Esophagus (tissue), 2 donors: ENCODE measurements around the gene PANK3. TPM values are rescaled to one million over a fixed set of nuclear protein-coding genes. Genes with fewer than 3 reads are reported as not detected.
A peak's percentile ranks its signal among the peaks of the same experiment; 100 is the strongest.
"Not testable (repeated sequence)": the region's sequence is repeated elsewhere in the genome, so short reads cannot be mapped to it uniquely, and the experiment has no call there.

Experiments
- H3K27ac ChIP-seq, 2 donors: one replicate each; pipeline ENCODE4 v1.5.1; 2013; ENCODE audit warnings: low read depth in 2 of 2, mild to moderate bottlenecking in 2 of 2, inconsistent platforms in 1 of 2, low read length in 1 of 2, moderate library complexity in 1 of 2
- H3K27me3 ChIP-seq, 2 donors: one replicate each; pipeline ENCODE4 v1.6.1; 2013; ENCODE audit warnings: low read length in 2 of 2, control low read depth in 1 of 2, mild to moderate bottlenecking in 1 of 2; ENCODE audit not compliant: insufficient read depth in 2 of 2, control insufficient read depth in 1 of 2
- H3K36me3 ChIP-seq, 2 donors: one replicate each; pipeline ENCODE4 v1.6.1; 2013; ENCODE audit warnings: low read length in 1 of 2; ENCODE audit not compliant: control insufficient read depth in 2 of 2, insufficient read depth in 2 of 2
- H3K4me1 ChIP-seq, 2 donors: one replicate each; pipeline ENCODE4 v1.6.1; 2013; ENCODE audit warnings: low read length in 1 of 2; ENCODE audit not compliant: control insufficient read depth in 2 of 2, insufficient read depth in 2 of 2
- H3K4me3 ChIP-seq, 2 donors: one replicate each; pipeline ENCODE4 v1.5.1; 2013; ENCODE audit warnings: low read length in 2 of 2, mild to moderate bottlenecking in 2 of 2, low read depth in 1 of 2, moderate library complexity in 1 of 2
- H3K9me3 ChIP-seq, 2 donors: one replicate each; pipeline ENCODE4 v1.6.1; 2013; ENCODE audit warnings: mild to moderate bottlenecking in 2 of 2, low read depth in 1 of 2, low read length in 1 of 2, moderate library complexity in 1 of 2; ENCODE audit not compliant: control insufficient read depth in 2 of 2, insufficient read depth in 1 of 2
- WGBS, 2 donors: extraction: QIAGEN DNeasy Blood & Tissue Kit; methylation state at CpG; one replicate each; pipeline ENCODE4 v1.1.7; 2013; 5-methylcytosine and 5-hydroxymethylcytosine counted together
- polyA plus RNA-seq, 2 donors: library from polyadenylated mRNA; stranded (reverse); fragments of 200-250 nt; gene quantifications; one replicate each; pipeline ENCODE4 v1.2.3, GENCODE V29; 2013
- donor health status: healthy with polysubstance abuse.
- donor health status: Bipolar disorder and iron deficiency.

PANK3 gene
- polyA plus RNA-seq, 2 donors, result 3.7 to 7.5 TPM

DNA sequence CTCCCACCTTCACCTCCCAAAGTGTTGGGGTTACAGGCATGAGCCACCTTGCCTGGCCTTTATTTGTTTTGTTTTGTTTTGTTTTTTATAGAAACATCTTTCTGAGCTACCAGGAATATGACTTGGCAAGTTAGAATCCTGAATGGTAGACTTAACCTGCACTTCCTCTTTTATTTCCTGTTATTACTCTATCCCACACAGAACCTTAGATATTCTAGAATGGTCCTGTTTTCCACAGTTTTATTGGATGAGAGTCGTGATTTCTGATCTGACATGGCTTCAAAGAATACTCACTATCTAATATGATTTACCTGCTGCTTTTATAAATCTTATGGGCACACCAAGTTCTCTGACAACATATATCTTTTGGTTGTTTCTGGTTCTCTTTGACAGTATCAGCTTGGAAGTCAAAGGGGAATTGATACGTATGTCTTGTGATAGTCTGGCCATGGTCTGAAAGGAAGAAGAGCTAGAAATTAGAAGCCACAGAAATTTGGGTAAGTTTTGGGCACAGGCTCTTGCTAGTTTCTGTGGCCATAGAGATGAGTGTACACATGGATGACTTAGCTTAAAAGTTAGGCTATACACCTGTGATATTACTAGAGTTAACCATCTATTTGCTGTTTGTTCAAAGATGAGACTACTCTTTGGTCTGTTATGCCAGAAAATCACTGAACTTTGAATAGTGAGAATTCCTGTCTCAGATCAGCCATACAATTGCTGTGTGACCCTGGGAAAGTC, 4.7 kb upstream of the PANK3 start:
- 67 to 69% methylated on average over 2 of the region's 2 CpGs for WGBS, 2 donors
- no peaks in the 10 kb centered on the region for H3K9me3 ChIP-seq
- H3K27me3 ChIP-seq, result no peaks in the 10 kb centered on the region
- H3K4me1 ChIP-seq, result no peaks in the 10 kb centered on the region
- no peaks in the 10 kb centered on the region for H3K36me3 ChIP-seq
- no peak overlapping the region for H3K27ac ChIP-seq
- no peak overlapping the region for H3K4me3 ChIP-seq

DNA sequence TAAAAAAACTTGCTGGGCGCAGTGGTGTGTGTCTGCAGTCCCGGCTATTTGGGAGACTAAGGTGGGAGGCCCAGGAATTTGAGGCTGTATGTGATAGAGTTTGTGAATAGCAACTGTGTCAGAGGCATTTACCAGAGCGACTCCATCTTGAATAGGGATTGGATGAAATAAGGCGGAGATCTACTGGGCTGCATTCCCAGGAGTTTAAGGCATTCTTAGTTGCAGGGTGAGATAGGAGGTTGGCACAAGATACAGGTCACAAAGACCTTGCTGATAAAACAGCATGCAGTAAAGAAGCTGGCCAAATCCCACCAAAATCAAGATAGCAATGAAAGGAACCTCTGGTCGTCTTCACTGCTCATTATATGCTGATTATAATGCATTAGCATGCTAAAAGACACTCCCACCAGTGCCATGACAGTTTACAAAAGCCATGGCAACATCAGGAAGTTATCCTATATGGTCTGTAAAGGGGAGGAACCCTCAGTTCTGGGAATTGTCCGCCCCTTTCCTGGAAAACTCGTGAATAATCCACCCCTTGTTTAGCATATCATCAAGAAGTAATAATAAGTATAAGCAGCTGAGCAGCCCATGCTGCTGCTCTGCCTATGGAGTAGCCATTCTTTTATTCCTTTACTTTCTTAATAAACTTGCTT, 1.8 kb upstream of the PANK3 start:
- not testable (repeated sequence) for H3K9me3 ChIP-seq, H3K4me1 ChIP-seq, H3K27ac ChIP-seq, H3K4me3 ChIP-seq, H3K36me3 ChIP-seq, H3K27me3 ChIP-seq
- 84 to 92% methylated on average over 7 of the region's 7 CpGs for WGBS, 2 donors

DNA sequence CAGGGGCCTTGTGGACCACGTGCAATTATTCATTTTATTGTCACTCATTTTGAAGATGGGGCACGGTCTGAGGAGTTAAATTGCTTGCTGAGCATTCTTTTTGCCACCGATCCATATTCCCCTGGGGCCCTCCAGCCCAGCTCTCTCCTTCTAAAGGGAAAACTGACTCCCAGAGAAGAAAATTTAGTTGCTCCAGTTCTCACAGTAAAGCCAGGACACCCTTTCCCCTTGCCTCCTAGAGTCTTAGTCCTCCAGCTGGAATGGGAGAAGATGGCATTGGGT, 1.0 kb upstream of the PANK3 start:
- Histone ChIP-seq H3K27ac (peak overlapping the region; percentile 89 to 91), H3K9me3 (no peaks in the 10 kb centered on the region), H3K27me3 (no peaks in the 10 kb centered on the region), H3K4me1 (peaks cover 0 to 2% of the 10 kb centered on the region in 2 donors), H3K36me3 (no peaks in the 10 kb centered on the region), H3K4me3 (peak overlapping the region in 1 of 2 donors; percentile 96)
- WGBS, 2 donors, result 25 to 38% methylated on average over 3 of the region's 3 CpGs

DNA sequence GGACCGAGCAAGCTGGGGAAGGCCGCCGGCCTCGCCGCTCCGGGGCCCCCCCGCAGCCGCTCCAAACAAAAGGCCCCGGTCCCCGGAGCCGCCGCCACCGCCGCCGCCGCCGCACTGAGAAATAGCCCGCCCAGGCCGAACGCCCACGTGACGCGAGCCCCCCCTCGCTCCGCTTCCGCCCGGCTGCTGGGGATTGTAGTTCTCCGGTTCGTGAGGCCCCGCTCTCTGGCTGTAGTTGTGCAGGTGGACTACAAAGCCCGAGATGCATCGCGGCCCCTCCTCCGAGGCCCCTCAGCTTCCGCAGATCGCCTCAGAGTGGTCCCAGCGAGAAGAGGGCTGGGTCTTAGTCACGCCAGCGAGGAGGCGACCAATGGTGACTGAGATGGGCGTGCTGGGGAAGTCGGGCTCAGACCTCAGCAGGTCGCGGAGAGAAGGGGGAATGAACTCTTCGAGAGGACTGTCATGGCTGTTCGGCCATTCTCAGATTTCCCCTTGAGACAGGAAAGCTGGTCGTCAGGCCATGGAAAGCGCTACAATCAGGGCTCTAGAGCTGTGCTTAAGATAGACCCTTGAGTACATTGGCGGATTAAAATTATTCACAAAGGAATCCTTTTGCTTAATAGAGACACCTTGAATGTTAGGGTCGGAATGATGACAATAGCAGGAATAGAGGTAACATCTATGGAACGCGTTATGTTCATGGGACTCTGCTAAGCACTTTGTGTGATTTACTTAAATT, 489 bp upstream of the PANK3 start:
- Histone ChIP-seq H3K27me3 (no peaks in the 10 kb centered on the region), H3K36me3 (no peaks in the 10 kb centered on the region), H3K27ac (peak overlapping the region; percentile 99), H3K9me3 (no peaks in the 10 kb centered on the region), H3K4me3 (peak overlapping the region; percentile 96 to 99), H3K4me1 (peaks cover 0 to 2% of the 10 kb centered on the region in 2 donors)
- 1 to 2% methylated on average over 45 to 52 of the region's 52 CpGs for WGBS, 2 donors

DNA sequence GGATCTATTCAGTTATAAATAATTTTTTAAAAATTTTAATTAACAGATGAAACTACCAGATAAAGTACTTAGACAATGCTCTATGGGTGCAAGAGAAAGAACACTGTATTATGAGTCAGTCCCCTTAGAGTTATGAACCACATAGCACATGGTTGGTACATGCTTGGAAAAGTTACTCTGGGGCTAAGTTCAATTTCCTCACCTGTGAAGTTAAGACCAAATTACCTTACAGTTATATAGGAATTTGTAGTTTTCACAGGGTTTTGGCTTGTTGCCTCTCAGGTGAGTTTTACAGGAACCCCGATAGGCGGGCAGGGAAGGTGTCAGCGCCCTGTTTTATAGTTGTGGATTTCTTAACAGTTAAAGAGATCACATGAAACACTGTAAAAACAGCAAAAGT, 1.2 kb downstream of the PANK3 start:
- Histone ChIP-seq H3K4me3 (peak overlapping the region in 1 of 2 donors; percentile 96), H3K9me3 (no peaks in the 10 kb centered on the region), H3K36me3 (no peaks in the 10 kb centered on the region), H3K4me1 (peaks cover 0 to 2% of the 10 kb centered on the region in 2 donors), H3K27ac (no peak overlapping the region), H3K27me3 (no peaks in the 10 kb centered on the region)
- WGBS, 2 donors, result 19 to 21% methylated on average over 3 of the region's 3 CpGs

DNA sequence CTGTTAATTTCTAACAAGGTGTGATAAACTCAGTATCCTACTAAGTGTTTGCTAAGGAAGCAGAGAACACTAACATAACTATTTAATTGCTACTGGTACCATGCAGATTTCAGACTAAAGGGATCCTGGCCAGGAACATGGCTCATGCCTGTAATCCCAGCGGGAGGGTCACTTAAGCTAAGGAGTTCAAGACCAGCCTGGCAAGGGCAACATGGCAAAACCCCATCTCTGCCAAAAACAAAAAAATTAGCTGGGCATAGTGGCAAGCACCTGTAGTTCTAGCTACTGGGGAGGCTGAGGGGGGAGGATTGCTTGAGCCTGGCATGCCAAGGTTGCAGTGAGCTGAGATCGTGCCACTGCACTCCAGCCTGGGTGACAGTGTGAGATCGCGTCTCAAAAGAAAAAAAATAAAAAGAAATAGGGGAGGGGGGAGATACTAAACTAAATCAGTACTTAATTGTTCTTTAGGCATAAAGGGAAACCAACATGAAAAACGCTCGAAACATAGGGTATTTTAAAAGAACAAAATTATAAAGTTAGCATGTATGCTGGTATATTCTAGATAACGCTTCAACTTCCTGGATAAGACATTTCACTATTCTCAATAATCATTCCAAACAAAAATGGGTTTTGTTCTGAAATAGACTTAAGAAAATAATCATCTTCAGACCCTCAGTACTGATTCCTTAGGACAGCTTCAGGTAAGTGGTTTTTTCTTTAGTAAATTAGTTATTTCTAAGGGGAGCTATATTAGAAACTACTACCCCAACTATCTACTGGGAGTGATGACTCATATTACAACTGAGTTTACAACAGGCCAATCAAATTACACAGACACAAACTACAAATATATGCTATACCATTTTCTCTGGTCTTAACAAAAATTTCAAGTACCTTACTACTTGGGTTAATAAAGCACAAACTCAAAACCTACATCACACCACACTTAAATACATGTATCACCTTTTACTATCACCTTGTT, 3.5 kb downstream of the PANK3 start:
- H3K4me1 ChIP-seq, result peaks cover 0 to 2% of the 10 kb centered on the region in 2 donors
- H3K36me3 ChIP-seq, result no peaks in the 10 kb centered on the region
- WGBS, 2 donors, result 91 to 92% methylated on average over 7 of the region's 7 CpGs
- no peak overlapping the region for H3K27ac ChIP-seq
- no peaks in the 10 kb centered on the region for H3K27me3 ChIP-seq
- H3K9me3 ChIP-seq, result no peaks in the 10 kb centered on the region
- no peak overlapping the region for H3K4me3 ChIP-seq

DNA sequence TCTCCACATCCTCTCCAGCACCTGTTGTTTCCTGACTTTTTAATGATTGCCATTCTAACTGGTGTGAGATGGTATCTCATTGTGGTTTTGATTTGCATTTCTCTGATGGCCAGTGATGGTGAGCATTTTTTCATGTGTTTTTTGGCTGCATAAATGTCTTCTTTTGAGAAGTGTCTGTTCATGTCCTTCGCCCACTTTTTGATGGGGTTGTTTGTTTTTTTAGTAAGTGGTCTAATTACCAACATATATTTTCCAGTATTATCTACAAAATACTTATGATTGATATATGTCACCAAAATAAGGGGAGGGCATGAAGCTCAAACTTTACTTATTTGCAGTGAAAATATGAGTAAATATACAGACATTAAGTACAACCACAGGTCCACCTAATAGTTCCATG, 5.0 kb downstream of the PANK3 start:
- not testable (repeated sequence) for H3K4me3 ChIP-seq, H3K27me3 ChIP-seq, H3K27ac ChIP-seq, H3K4me1 ChIP-seq, H3K9me3 ChIP-seq, H3K36me3 ChIP-seq
- WGBS, 2 donors, result 95 to 96% methylated on average over 1 of the region's 1 CpG

DNA sequence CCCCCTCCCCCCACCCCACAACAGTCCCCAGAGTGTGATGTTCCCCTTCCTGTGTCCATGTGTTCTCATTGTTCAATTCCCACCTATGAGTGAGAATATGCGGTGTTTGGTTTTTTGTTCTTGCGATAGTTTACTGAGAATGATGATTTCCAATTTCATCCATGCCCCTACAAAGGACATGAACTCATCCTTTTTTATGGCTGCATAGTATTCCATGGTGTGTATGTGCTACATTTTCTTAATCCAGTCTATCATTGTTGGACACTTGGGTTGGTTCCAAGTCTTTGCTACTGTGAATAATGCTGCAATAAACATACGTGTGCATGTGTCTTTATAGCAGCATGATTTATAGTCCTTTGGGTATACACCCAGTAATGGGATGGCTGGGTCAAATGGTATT, 5.5 kb downstream of the PANK3 start:
- H3K4me1 ChIP-seq, H3K27ac ChIP-seq, H3K4me3 ChIP-seq, H3K9me3 ChIP-seq, H3K27me3 ChIP-seq, H3K36me3 ChIP-seq: not testable (repeated sequence)
- 68 to 73% methylated on average over 1 of the region's 3 CpGs for WGBS, 2 donors
